Heart left ventricle (tissue), 13 donors: ENCODE data around the gene CLCN1.

Source experiments
- POLR2A ChIP-seq, 2 donors: fragments of 450-650 bp; IDR thresholded peaks; one replicate each; pipeline ENCODE4 v1.6.1; 2017; ENCODE audit warnings: antibody characterized with exemption in 2 of 2, mild to moderate bottlenecking in 2 of 2, moderate library complexity in 2 of 2
- TF ChIP-seq, protein P1 (sequence below), 12 donors: fragments of 200-600 bp; sonication (generic) in 4 of 12; IDR thresholded peaks; one replicate each; pipeline versions ENCODE4 v1.5.0 to v1.8.0; 2018 to 2022; ENCODE audit warnings: antibody characterized with exemption in 12 of 12, mild to moderate bottlenecking in 5 of 12
- donor health status: ischemic (EF 13 %, LVEDD 7.1; RV severe dilation, severe dysfunction).
- donor health status: DM: no; HTN: yes; CAD: no.
- donor health status: DM: no; HTN: no; CAD: no.
- donor health status: ischemic (EF 25% LVEDD 6.9; RV normal size, moderate dysfunction).
- donor health status: ischemic (EF 25% LVEDD 5.7; RV mildly dilated, moderate dysfunction).
- donor health status: ischemic (EF 35%, LVEDD 5.7; RV mildly dilated, moderate dysfunction).
- donor health status: nonischemic (EF 11% LVEDD 7.7; RV severe dilation, severe dysfunction).
- donor health status: DM: yes; HTN: yes; CAD: no.
- donor health status: PGD.
- donor health status: ischemic (EF 29% LVEDD 5.4; RV normal size, mild dysfunction).
- donor health status: nonischemic (EF 23%, LVEDD 6.1; RV moderate dilation, normal function).

GRCh38 chr7:143281529-143281928 is 34.4 kb upstream of the CLCN1 start:
- TF ChIP-seq, protein P1, sequence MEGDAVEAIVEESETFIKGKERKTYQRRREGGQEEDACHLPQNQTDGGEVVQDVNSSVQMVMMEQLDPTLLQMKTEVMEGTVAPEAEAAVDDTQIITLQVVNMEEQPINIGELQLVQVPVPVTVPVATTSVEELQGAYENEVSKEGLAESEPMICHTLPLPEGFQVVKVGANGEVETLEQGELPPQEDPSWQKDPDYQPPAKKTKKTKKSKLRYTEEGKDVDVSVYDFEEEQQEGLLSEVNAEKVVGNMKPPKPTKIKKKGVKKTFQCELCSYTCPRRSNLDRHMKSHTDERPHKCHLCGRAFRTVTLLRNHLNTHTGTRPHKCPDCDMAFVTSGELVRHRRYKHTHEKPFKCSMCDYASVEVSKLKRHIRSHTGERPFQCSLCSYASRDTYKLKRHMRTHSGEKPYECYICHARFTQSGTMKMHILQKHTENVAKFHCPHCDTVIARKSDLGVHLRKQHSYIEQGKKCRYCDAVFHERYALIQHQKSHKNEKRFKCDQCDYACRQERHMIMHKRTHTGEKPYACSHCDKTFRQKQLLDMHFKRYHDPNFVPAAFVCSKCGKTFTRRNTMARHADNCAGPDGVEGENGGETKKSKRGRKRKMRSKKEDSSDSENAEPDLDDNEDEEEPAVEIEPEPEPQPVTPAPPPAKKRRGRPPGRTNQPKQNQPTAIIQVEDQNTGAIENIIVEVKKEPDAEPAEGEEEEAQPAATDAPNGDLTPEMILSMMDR (IDR thresholded peaks at IDR 0.05): no peak
- TF ChIP-seq POLR2A (IDR thresholded peaks at IDR 0.05): no peak
